ENCODE measurements around the gene PHLPP1. TPM values are rescaled to one million over a fixed set of nuclear protein-coding genes. Genes with fewer than 3 reads are reported as not detected.
A peak's percentile ranks its signal among the peaks of the same experiment; 100 is the strongest.

The PHLPP1 gene
- total and polyA plus RNA-seq, 2 of the 13 experiments (the other 11 are each of a cell fraction or from before 2014, with no cell fraction given): 9.8 to 18.5 TPM

DNA sequence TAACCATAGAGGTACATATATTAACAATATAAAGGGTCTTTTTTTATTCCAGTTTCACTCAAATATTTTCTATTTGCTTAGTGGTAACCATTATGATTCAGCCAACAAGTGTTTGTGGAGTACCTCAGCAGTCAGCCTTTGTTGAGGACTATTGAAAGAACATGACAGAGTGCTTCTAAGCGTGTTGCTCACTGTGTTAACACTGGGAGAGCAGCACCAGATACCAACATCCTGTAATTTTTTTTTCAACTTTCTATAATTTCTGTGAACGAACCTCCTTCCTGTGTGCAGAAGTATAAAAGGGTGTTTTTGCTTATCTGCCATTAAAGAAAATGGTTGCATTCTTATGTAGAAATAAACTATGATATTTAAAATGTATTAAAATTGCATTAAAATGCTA is 239.0 kb downstream of the PHLPP1 start (continued):
- TF ChIP-seq, protein P1, sequence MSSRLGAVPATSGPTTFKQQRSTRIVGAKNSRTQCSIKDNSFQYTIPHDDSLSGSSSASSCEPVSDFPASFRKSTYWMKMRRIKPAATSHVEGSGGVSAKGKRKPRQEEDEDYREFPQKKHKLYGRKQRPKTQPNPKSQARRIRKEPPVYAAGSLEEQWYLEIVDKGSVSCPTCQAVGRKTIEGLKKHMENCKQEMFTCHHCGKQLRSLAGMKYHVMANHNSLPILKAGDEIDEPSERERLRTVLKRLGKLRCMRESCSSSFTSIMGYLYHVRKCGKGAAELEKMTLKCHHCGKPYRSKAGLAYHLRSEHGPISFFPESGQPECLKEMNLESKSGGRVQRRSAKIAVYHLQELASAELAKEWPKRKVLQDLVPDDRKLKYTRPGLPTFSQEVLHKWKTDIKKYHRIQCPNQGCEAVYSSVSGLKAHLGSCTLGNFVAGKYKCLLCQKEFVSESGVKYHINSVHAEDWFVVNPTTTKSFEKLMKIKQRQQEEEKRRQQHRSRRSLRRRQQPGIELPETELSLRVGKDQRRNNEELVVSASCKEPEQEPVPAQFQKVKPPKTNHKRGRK (CRISPR knock-in tag; IDR thresholded peaks at IDR 0.05): no peak

DNA sequence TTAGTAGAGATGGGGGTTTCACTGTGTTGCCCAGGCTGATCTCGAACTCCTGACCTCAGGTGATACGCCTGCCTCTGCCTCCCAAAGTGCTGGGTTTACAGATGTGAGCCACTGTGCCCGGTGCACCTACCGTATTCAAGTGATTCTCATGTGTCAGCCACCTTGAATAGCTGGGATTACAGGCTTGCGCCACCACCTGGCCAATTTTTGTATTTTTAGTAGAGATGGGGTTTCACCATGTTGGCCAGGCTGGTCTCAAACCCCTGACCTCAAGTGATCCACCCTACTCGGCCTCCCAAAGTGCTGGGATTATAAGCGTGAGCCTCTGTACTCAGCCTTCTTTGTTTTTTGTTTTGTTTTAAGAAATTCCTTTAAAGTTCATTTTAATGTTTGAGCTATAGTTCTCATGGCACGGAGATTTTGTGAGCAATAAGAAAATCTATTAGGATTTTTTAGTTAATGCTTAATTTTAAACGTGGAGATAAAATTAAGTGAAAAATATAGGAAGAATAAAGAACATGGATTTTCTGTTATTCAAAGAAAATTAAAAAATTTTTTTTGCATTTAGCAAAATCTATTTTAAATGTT is 242.6 kb downstream of the PHLPP1 start:
- BruUV-seq (replicated peaks): no TSS peak
- TF ChIP-seq, protein P2, sequence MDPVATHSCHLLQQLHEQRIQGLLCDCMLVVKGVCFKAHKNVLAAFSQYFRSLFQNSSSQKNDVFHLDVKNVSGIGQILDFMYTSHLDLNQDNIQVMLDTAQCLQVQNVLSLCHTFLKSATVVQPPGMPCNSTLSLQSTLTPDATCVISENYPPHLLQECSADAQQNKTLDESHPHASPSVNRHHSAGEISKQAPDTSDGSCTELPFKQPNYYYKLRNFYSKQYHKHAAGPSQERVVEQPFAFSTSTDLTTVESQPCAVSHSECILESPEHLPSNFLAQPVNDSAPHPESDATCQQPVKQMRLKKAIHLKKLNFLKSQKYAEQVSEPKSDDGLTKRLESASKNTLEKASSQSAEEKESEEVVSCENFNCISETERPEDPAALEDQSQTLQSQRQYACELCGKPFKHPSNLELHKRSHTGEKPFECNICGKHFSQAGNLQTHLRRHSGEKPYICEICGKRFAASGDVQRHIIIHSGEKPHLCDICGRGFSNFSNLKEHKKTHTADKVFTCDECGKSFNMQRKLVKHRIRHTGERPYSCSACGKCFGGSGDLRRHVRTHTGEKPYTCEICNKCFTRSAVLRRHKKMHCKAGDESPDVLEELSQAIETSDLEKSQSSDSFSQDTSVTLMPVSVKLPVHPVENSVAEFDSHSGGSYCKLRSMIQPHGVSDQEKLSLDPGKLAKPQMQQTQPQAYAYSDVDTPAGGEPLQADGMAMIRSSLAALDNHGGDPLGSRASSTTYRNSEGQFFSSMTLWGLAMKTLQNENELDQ (CRISPR knock-in tag; IDR thresholded peaks at IDR 0.05; ENCODE audit: borderline replicate concordance): no peak
- TF ChIP-seq, protein P3, sequence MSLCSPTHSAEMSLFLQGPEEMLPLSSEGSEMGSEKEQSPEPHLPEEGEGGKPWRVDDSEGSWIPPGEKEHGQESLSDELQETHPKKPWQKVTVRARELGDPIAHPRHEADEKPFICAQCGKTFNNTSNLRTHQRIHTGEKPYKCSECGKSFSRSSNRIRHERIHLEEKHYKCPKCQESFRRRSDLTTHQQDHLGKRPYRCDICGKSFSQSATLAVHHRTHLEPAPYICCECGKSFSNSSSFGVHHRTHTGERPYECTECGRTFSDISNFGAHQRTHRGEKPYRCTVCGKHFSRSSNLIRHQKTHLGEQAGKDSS (CRISPR knock-in tag; IDR thresholded peaks at IDR 0.05; ENCODE audit: borderline replicate concordance, low read depth): no peak
- TF ChIP-seq ZNF10 (CRISPR knock-in tag; IDR thresholded peaks at IDR 0.05; ENCODE audit: borderline replicate concordance, low read depth) (no peak), STAG1 (CRISPR knock-in tag; IDR thresholded peaks at IDR 0.05) (peak; percentile 86), AKAP8 (CRISPR knock-in tag; IDR thresholded peaks at IDR 0.05) (no peak), ZNF17 (CRISPR knock-in tag; IDR thresholded peaks at IDR 0.05) (no peak), ZNF121 (CRISPR knock-in tag; IDR thresholded peaks at IDR 0.05) (0 out of 2 replicates have a peak, but pooled peaks have one; percentile 18), FOXO1 (CRISPR knock-in tag; IDR thresholded peaks at IDR 0.05) (no peak), SALL1 (CRISPR knock-in tag; IDR thresholded peaks at IDR 0.05) (peak; percentile 26; the same call in 1 of the 2 replicates), ZFP36 (IDR thresholded peaks at IDR 0.05; ENCODE audit: borderline replicate concordance, low read depth, low read length, partially characterized antibody) (no peak)
- TF ChIP-seq, protein P4, sequence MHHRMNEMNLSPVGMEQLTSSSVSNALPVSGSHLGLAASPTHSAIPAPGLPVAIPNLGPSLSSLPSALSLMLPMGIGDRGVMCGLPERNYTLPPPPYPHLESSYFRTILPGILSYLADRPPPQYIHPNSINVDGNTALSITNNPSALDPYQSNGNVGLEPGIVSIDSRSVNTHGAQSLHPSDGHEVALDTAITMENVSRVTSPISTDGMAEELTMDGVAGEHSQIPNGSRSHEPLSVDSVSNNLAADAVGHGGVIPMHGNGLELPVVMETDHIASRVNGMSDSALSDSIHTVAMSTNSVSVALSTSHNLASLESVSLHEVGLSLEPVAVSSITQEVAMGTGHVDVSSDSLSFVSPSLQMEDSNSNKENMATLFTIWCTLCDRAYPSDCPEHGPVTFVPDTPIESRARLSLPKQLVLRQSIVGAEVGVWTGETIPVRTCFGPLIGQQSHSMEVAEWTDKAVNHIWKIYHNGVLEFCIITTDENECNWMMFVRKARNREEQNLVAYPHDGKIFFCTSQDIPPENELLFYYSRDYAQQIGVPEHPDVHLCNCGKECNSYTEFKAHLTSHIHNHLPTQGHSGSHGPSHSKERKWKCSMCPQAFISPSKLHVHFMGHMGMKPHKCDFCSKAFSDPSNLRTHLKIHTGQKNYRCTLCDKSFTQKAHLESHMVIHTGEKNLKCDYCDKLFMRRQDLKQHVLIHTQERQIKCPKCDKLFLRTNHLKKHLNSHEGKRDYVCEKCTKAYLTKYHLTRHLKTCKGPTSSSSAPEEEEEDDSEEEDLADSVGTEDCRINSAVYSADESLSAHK (CRISPR knock-in tag; IDR thresholded peaks at IDR 0.05; ENCODE audit: borderline replicate concordance): no peak
- TF ChIP-seq, protein P5, sequence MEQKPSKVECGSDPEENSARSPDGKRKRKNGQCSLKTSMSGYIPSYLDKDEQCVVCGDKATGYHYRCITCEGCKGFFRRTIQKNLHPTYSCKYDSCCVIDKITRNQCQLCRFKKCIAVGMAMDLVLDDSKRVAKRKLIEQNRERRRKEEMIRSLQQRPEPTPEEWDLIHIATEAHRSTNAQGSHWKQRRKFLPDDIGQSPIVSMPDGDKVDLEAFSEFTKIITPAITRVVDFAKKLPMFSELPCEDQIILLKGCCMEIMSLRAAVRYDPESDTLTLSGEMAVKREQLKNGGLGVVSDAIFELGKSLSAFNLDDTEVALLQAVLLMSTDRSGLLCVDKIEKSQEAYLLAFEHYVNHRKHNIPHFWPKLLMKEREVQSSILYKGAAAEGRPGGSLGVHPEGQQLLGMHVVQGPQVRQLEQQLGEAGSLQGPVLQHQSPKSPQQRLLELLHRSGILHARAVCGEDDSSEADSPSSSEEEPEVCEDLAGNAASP (CRISPR knock-in tag; IDR thresholded peaks at IDR 0.05; ENCODE audit: borderline replicate concordance): no peak

More for the DNA sequence above, 242.6 kb downstream of the PHLPP1 start:
- ChIA-PET CTCF (ENCODE audit: low intra/inter-chr PET ratio, low total read pairs) (interaction anchor here (1.9 kb wide), 1 partner anchor 243 kb away, joined by 9 read pairs; the partner anchor contains the start of gene PHLPP1), POLR2A (no interaction called here)
- Histone ChIP-seq H3K4me1 (ENCODE audit: insufficient read depth, low read length) (0 out of 2 replicates have a peak, but pooled peaks cover 1% of the 10 kb centered on the region), H3K79me2 (ENCODE audit: insufficient read depth, low read length) (no peaks in the 10 kb centered on the region), H3K36me3 (replicated peaks in 1 of 2; ENCODE audit: control insufficient read depth in 1 of 2, insufficient read depth in 2 of 2, low read length in 2 of 2) (peaks cover 9 to 31% of the 10 kb centered on the region in 2 experiments), H2AFZ (ENCODE audit: low read length) (no peak overlapping the region), H3K9me3 (ENCODE audit: low read length) (no peaks in the 10 kb centered on the region), H3K4me2 (ENCODE audit: low read depth, low read length) (no peak overlapping the region), H3K27ac (ENCODE audit: extremely low read length, insufficient read depth, low read length) (no peak overlapping the region), H3K27me3 (ENCODE audit: control insufficient read depth in 1 of 2, insufficient read depth in 2 of 2, low read length in 2 of 2) (no peaks in the 10 kb centered on the region), H3K9ac (ENCODE audit: insufficient read depth, low read depth, low read length) (no peak overlapping the region), H3K4me3 (replicated peaks in 1 of 3; ENCODE audit: insufficient read depth in 1 of 3, low read depth in 2 of 3, low read length in 3 of 3) (no peak overlapping the region), H4K20me1 (ENCODE audit: insufficient read depth, low read length) (no peaks in the 10 kb centered on the region)
- 79% methylated on average over 9 of the region's 9 CpGs for WGBS (ENCODE audit: low lambda C conversion rate)
- intact Hi-C loops (cut with micrococcal nuclease; ENCODE audit: unreplicated experiment): loop anchor here (1.0 kb wide), 1 partner anchor 244 kb away; no protein-coding TSS in a partner anchor
- FAIRE-seq: peak; percentile 70
- peak; percentile 46 for DNase-seq (ENCODE audit: low spot score)
- in situ Hi-C loops (cut with HindIII; ENCODE audit: extremely low pct_ligation_motif_present, low pct_unique_long_range_greater_than_20kb): loop anchor here (10.0 kb wide), 1 partner anchor 243 kb away; the partner anchor contains the start of gene PHLPP1
- peak; percentile 93 for ATAC-seq
